Muscle of leg (tissue), 11 donors: Measurements from ENCODE around the gene C15orf39. TPM values are rescaled to one million over a fixed set of nuclear protein-coding genes. Genes with fewer than 3 reads are reported as not detected.

Experiments used
- DNase-seq: peaks from one replicate; pipeline ENCODE4 v3.0.0; 2013
- H3K27ac ChIP-seq: one replicate; pipeline ENCODE4 v1.5.1; 2013; ENCODE audit warnings: mild to moderate bottlenecking, low read length, control low read depth
- H3K27me3 ChIP-seq: one replicate; pipeline ENCODE4 v1.6.1; 2013; ENCODE audit warnings: low read length; ENCODE audit not compliant: control insufficient read depth, insufficient read depth
- H3K36me3 ChIP-seq: one replicate; pipeline ENCODE4 v1.6.1; 2013; ENCODE audit warnings: low read length; ENCODE audit not compliant: control insufficient read depth, insufficient read depth
- H3K4me1 ChIP-seq: one replicate; pipeline ENCODE4 v1.6.1; 2013; ENCODE audit warnings: low read length; ENCODE audit not compliant: control insufficient read depth, insufficient read depth
- H3K4me3 ChIP-seq: one replicate; pipeline ENCODE4 v1.5.1; 2013; ENCODE audit warnings: low read length, control low read depth
- H3K9me3 ChIP-seq: replicated peaks from 2 replicates; pipeline ENCODE4 v1.6.1; 2013; ENCODE audit warnings: low read depth, low read length; ENCODE audit not compliant: control insufficient read depth
- WGBS: methylation state at CpG from one replicate; pipeline ENCODE4 v1.1.5; 2013; ENCODE audit warnings: missing lambda C conversion rate; ENCODE audit not compliant: insufficient coverage; 5-methylcytosine and 5-hydroxymethylcytosine counted together
- polyA plus RNA-seq, 8 donors: library from polyadenylated mRNA; unstranded; fragments of 120-200 nt; gene quantifications; one replicate each; pipeline versions ENCODE4 v1.2.1 to v1.2.3, GENCODE V29; 2013; ENCODE audit warnings: inconsistent platforms in 1 of 8, low replicate concordance in 1 of 8; ENCODE audit not compliant: insufficient read length in 8 of 8, insufficient read depth in 1 of 8
- total RNA-seq: library from RNA; stranded (reverse); fragments of 120-200 nt; gene quantifications from one replicate; pipeline ENCODE4 v1.2.4, GENCODE V29; 2013

C15orf39 gene
- total and polyA plus RNA-seq, 9 donors: 5.5 to 13.4 (median 11.2) TPM

DNA sequence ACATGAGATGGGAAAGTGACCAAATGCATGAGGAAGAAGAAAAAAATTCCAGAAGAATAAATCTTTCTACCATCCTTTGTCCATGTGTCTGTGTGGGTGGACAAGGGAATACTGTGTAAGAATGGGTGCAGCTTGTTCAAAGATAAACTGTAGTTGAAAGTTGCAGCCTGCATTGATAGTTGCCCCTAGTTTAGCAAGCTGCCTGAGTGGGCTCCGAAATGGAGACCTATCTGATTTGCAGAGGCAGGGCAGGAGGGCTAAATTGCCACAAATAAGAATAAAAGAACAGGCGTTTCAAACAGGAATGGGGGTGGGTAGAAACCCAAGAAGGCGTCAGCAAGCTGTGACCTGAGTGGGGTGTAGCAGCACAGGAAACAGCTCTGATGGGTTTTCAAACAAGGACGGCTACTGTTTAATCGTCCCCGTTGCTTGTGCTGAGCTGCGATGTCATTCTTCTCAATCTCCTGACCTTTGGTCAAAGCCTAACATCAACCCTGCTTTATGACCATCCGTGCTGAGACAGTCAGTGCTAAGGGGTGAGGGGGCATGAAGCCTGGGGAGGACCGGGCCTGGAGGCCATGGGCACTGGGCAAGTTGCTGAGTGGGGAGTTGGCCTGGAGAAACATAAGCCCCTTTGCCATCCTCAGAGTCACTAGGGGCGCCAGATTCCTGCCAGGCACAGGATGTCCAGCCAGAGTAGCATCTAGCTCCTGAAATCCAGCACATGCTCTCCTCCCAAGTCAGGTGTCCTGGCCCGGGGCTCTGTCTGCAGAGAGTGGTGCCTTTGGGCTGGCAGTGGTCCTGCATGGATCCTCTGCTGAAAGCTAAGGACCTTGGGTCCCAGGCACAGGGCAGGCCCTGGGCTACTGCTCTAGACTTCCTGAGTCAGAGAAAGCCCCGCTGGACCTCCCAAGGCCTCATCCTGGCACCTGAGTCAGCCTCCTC is 19.2 kb upstream of the C15orf39 start:
- Histone ChIP-seq H3K9me3 (no peaks in the 10 kb centered on the region), H3K27ac (no peak overlapping the region), H3K4me3 (no peak overlapping the region), H3K27me3 (peaks cover 16% of the 10 kb centered on the region), H3K4me1 (peaks cover 40% of the 10 kb centered on the region), H3K36me3 (no peaks in the 10 kb centered on the region)
- no peak for DNase-seq
- 33% methylated on average over 9 of the region's 12 CpGs for WGBS

DNA sequence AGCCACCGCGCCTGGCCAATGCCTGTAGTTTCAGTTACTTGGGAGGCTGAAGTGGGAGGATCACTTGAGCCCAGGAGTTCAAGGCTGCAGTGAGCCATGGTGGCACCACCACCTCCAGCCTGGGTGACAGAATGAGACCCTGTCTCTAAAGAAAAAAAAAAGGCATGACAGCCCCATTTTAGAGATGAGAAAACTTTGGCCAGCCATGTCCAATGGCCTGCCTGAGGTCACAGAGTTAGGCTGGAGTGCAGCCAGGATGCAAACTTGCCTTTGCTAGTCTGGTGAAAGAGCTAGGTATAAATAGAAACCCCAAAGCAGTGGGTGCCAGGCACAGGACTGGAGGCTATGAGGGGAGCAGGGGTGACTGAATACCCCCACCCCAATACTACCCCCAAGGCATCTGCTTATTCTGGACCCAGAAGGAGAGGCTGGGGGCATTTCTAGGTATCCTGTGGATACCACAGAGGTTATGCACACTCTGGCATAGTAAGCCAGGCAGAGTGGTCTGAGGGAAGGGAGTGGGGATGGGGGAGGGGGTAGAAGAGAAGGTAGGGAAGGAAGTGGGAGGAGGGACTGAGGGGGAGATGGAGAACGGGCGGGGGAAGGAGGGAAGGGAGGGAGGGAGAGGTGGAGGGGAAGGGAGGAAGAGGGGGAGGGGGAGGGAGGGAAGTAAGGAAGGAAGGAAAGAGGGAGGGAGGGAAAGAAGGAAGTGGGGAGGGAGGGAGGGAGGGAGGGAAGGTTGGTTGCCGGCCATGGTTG is 16.2 kb upstream of the C15orf39 start:
- H3K36me3 ChIP-seq: no peaks in the 10 kb centered on the region
- peaks cover 18% of the 10 kb centered on the region for H3K4me1 ChIP-seq
- no peak for DNase-seq
- H3K27ac ChIP-seq: no peak overlapping the region
- no peak overlapping the region for H3K4me3 ChIP-seq
- peaks cover 3% of the 10 kb centered on the region for H3K9me3 ChIP-seq
- H3K27me3 ChIP-seq: peaks cover 3% of the 10 kb centered on the region
- WGBS: 33% methylated on average over 1 of the region's 5 CpGs

DNA sequence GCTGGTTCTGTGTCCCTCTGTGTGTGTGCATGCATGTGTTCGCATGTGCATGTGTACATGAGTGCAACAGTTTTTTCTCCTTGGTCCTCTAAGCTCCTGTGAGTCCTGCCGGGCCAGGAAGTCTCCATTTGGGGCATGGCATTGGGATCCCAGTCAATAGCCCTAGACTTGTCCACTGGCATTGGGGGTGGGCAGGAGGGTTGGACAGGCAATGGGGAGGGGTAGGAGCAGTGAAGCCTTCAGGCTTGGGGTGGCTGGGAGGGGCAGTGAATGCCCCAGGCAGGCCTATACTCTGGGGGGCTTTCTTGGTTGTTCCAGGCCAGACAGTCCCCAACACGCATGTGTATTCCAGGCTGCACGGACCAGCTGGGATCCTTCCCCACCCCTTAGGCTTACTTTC is 15.6 kb upstream of the C15orf39 start:
- Histone ChIP-seq H3K4me3 (no peak overlapping the region), H3K4me1 (peaks cover 13% of the 10 kb centered on the region), H3K27me3 (peaks cover 3% of the 10 kb centered on the region), H3K36me3 (no peaks in the 10 kb centered on the region), H3K9me3 (peaks cover 5% of the 10 kb centered on the region), H3K27ac (no peak overlapping the region)
- 78% methylated on average over 3 of the region's 4 CpGs for WGBS
- no peak for DNase-seq

DNA sequence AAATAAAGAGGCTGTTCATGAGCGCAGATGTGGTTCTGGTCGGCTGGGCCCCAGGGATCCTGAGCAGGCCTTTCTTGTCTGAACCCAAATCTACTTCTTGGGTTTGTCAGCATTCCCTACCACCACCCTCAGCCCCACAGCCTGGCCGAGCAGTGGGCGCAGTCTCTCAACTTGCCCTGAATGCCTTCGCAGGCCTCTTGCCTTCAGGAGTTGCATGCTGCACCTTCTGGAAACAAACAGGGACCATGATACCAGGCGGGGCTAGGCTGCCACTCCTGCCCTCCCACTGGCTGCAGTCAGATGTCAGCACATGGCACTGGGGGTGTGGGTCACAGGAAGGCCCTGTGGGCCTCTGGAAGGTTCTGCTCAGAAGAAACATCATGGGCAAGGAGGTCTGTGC is 13.2 kb upstream of the C15orf39 start:
- Histone ChIP-seq H3K27me3 (no peaks in the 10 kb centered on the region), H3K9me3 (peaks cover 9% of the 10 kb centered on the region), H3K4me3 (no peak overlapping the region), H3K27ac (no peak overlapping the region), H3K36me3 (no peaks in the 10 kb centered on the region), H3K4me1 (no peaks in the 10 kb centered on the region)
- DNase-seq: no peak
- WGBS: 90% methylated on average over 6 of the region's 6 CpGs

DNA sequence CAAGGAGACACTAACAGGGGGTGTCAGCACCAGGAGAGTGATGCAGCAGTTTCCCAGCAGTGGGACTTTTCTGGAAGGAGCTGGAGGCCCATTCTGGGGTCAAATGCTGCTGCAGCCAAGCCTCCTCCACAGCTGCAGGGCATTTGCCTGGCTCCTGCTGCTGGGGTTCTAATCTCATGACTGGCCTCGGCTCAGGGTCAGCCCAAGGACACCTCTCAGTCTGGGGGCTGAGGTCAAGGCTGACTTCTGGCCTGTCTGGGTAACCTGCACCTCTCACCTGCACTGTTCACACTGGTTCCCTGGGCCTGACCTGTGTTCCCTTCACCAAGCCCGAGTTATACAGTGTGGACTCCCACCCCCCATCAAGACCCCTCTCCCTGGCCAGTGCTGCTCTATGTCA is 10.4 kb upstream of the C15orf39 start:
- no peaks in the 10 kb centered on the region for H3K27me3 ChIP-seq
- H3K27ac ChIP-seq: no peak overlapping the region
- H3K4me3 ChIP-seq: no peak overlapping the region
- H3K4me1 ChIP-seq: peaks cover 12% of the 10 kb centered on the region
- no peaks in the 10 kb centered on the region for H3K36me3 ChIP-seq
- WGBS: 76% methylated on average over 2 of the region's 2 CpGs
- DNase-seq: no peak
- peaks cover 9% of the 10 kb centered on the region for H3K9me3 ChIP-seq

DNA sequence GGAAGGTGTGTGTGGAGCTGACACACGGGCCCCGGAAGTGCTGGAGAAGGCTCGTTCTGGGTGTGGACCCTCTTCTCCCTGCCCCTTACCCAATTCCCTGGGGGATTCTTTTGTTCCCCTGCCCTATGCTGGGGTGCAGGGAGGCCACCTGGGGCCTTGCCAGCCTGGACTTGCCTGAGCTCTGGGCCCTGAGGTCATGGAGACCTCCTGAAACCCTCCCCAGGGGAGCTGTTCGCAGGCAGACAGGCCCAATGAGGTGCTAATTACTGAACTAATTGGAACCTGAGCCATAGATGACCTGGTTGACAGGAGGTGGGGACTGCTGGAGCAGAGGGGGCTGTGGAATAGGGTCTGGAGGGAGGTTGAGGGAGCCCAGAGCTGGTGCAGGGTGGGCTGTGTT is 9.4 kb upstream of the C15orf39 start:
- H3K4me1 ChIP-seq: peaks cover 13% of the 10 kb centered on the region
- H3K27me3 ChIP-seq: no peaks in the 10 kb centered on the region
- no peak overlapping the region for H3K27ac ChIP-seq
- H3K9me3 ChIP-seq: peaks cover 9% of the 10 kb centered on the region
- DNase-seq: no peak
- no peaks in the 10 kb centered on the region for H3K36me3 ChIP-seq
- no peak overlapping the region for H3K4me3 ChIP-seq
- WGBS: no CpG with 5 or more reads among the region's 4 CpGs

DNA sequence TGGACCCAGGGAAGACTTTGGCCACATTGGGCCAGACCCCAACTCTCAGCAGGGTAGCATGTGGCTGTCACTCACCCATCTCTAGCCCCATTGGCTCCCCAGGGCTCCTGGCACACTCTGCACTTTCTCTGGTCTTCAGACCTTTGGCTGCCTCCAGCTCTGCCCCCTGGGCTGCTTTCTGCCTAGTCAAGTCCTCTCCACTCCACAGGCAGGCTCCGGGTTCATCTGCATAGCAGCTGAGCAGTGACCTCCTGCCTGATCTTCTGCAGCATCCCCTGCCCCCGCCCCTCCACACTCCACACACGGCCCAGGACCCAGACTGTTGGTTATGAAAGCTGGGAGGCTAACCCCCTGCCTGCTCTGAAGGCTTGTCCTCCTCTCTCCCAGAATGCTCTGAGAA is 8.4 kb upstream of the C15orf39 start:
- H3K9me3 ChIP-seq: peaks cover 9% of the 10 kb centered on the region
- no CpG with 5 or more reads among the region's 3 CpGs for WGBS
- H3K27ac ChIP-seq: no peak overlapping the region
- H3K27me3 ChIP-seq: no peaks in the 10 kb centered on the region
- H3K4me3 ChIP-seq: no peak overlapping the region
- H3K4me1 ChIP-seq: peaks cover 13% of the 10 kb centered on the region
- no peak for DNase-seq
- no peaks in the 10 kb centered on the region for H3K36me3 ChIP-seq

DNA sequence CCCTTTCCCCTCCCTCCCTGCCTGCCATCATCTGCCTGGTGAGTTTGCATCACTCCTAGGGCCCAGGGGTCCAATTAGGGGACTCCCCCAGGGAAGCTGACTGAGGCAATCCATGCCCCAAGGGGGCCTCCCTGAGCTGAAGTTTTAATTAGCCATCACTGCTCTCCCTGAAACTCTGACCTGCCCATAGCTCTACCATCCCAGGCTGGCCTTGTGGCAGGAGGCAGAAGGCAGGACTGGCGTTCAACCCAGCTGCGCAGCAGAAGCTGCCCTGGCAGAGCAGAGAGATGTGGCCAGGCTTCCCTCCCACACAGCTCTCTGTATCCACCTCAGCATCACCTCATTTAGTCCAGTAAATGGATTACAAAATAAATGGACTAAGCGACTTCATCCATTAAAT is 7.7 kb upstream of the C15orf39 start:
- Histone ChIP-seq H3K27me3 (no peaks in the 10 kb centered on the region), H3K4me3 (no peak overlapping the region), H3K4me1 (peaks cover 13% of the 10 kb centered on the region), H3K36me3 (no peaks in the 10 kb centered on the region), H3K9me3 (peaks cover 9% of the 10 kb centered on the region), H3K27ac (no peak overlapping the region)
- no CpG with 5 or more reads among the region's 3 CpGs for WGBS
- DNase-seq: no peak

DNA sequence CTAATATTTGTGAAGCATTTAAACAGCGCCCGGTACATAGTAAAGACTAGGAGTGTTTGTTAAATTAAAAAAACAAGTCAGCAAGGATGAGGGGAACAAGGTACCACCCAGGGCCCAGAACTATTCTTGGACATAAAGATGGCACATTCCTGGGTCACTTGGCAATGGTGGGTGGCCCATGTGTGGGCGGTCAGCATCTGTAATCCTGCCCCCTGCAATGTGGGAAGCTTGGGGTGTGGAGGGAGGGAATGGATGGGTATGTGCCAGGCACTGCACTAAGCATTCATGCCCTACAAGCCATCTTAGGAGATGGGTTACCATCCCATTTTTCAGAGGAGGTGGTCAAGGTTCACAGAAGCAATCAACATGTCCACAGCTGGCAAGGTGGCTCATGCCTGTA is 7.3 kb upstream of the C15orf39 start:
- Histone ChIP-seq H3K9me3 (peaks cover 9% of the 10 kb centered on the region), H3K36me3 (no peaks in the 10 kb centered on the region), H3K27ac (no peak overlapping the region), H3K4me1 (peaks cover 13% of the 10 kb centered on the region), H3K4me3 (no peak overlapping the region), H3K27me3 (no peaks in the 10 kb centered on the region)
- DNase-seq: no peak
- WGBS: no CpG with 5 or more reads among the region's 3 CpGs

DNA sequence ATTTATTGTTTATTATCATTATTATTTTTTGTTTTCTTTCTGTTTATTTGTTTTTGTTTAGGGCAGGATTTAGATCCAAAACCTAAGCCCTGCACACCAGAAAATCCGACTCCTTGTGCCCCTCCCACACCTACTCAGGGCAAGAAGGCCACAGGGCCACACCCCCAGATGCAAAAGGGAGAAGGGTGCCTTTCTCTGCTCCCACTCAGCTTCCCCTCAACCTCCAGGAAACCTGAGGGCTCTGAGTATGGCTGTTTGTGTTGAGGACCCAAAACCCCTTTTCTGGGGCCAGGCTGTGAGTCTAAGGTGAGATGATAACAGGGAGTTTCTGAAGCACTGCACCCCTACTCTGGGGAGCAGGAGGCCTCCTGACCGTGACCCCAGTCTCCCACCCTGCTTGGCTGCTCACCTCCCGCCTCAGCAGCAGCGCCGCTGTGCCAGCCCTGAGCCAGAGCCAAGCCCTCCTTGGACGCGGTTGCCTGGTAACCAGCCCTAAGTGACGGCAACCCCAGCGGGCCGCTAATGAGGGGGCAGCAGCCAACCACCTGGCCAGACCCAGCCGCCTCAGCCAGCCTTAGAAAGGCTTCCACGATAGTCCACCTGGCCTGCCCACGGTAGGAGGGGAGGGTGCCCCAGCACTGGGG is 6.4 kb upstream of the C15orf39 start:
- no peak overlapping the region for H3K27ac ChIP-seq

More for the DNA sequence above, 6.4 kb upstream of the C15orf39 start:
- H3K27me3 ChIP-seq: peaks cover 5% of the 10 kb centered on the region
- no peaks in the 10 kb centered on the region for H3K36me3 ChIP-seq
- 8% methylated on average over 9 of the region's 13 CpGs for WGBS
- peak; percentile 45 for DNase-seq
- peaks cover 8% of the 10 kb centered on the region for H3K9me3 ChIP-seq
- peaks cover 13% of the 10 kb centered on the region for H3K4me1 ChIP-seq
- no peak overlapping the region for H3K4me3 ChIP-seq
